CD4-positive, alpha-beta T cell treated with Interleukin-6 at 100 ng/mL for 8 hours (primary cell): ENCODE results near the gene TMCC2.

ENCODE experiments used
- DNase-seq: peaks from one replicate; pipeline ENCODE4 v3.0.0-alpha.2; 2020; ENCODE audit warnings: mixed read lengths, low spot score

Gene TMCC2

GRCh38 chr1:205260948-205261732, 33.4 kb downstream of the TMCC2 start:
- DNase-seq, result no peak

DNA sequence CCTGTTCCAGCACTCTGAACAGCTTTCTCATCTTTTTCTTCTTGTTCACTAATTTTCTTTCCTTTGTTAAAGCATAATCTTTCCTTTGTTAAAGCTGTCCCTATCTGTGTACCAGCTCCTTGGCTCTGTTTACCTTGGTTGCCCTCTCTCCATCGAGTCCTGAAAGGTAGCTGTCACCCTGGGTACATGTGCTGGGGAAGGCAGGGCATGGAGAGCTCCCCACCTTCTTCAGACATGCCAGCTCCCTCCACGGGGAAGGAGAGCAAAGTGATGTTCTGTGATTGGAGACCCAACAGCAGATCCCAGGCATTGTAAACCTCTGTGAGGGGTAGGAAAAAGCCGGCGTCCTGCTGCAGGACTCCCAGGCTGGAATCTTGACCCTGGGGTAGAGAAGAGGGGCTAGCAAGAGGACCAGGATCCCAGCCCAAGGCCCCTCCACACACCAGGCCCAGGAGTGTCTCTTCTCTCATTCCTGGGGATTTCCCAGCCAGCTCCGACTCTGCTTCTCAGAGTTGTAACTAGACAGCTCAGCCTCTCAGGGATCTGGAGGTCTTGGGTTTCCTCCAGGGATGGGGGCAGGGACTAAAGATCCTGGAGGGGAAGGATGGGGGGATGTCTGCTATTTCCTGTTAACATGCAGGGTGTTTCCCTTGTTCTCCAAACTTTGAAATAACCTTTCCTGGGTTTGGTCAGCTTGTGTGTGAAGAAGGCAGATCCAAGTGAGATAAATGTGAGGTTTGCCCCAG, 34.4 kb downstream of the TMCC2 start:
- DNase-seq, result no peak

DNA sequence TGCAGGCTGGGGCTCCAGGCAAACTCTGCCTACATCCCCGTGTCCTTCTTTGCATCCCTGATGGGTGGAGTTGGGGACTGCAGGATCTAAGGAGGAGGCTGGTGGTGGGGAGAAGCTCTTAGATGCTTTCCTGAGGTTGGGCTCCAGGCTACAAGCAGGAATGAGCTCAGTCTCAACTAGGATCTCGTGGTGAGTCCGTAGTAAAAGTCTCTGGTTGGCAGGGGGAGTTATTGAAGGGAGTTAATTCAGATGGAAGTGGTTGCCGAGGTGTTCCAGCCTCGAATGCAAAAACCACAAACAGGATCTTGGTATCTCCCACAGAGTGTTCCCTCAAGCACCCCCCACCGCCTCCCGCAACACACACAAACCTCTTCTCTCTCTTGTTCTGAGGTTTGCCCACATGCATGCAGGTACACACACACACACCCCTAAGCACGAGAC, 35.0 kb downstream of the TMCC2 start:
- no peak for DNase-seq

DNA sequence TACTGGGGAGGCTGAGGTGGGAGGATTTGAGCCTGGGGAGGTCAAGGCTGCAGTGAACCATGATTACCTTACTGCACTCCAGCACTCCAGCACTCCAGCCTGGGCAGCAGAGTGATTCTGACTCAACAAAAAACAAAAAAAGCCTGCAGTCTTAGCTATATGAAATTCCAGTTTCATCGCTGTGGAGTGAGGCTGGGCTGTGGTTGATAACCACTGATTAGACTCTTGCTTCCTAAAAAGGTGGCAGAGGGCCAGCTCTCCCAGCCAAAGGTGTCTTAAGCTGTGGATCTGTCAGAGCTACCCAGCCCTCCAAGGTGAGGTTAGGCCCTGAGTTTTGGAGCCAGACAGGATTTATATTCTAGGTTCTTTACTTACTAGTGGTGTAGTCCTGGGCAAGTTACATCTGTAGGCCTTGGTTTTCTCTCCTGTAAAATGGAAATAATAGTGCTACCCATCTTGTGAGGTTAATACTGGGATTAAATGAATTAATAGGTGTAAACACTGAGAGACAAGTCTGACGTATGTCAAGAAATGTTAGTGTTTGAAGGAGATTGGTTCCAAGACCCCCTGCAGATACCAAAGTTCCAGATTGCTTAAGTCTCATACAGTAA, 35.9 kb downstream of the TMCC2 start:
- DNase-seq, result no peak

- no peak for DNase-seq
Observed at GRCh38 chr1:205266611-205267305, 39.0 kb downstream of the TMCC2 start.

DNA sequence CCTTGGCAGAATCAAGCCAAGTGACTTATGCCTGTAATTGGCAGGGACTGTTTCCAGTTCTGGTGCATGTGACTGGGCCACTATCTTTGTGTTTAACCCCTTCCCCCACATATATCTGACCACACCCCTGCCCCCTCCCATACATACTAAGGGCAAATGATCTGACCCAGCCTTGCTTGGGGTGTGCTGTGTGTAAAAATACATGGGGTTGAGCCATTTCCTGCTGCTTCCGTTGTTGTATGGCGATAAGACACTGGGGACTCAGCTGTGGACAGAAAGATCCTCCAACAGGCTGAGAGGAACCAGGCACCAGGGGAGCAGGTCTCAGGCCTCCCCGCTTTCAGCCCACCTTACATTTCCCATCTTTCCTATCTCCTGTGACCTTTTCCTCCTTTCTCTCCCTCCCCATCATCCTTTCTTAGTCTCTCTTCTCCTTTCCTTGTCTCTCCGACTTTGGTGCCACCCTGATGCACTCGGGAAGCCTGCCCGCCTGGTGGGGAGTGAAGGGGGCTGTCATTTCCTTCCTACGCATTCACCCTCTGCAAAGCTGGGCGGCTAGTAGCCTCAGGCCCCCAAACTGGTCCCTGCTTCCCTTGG, 39.7 kb downstream of the TMCC2 start:
- DNase-seq, result no peak

DNA sequence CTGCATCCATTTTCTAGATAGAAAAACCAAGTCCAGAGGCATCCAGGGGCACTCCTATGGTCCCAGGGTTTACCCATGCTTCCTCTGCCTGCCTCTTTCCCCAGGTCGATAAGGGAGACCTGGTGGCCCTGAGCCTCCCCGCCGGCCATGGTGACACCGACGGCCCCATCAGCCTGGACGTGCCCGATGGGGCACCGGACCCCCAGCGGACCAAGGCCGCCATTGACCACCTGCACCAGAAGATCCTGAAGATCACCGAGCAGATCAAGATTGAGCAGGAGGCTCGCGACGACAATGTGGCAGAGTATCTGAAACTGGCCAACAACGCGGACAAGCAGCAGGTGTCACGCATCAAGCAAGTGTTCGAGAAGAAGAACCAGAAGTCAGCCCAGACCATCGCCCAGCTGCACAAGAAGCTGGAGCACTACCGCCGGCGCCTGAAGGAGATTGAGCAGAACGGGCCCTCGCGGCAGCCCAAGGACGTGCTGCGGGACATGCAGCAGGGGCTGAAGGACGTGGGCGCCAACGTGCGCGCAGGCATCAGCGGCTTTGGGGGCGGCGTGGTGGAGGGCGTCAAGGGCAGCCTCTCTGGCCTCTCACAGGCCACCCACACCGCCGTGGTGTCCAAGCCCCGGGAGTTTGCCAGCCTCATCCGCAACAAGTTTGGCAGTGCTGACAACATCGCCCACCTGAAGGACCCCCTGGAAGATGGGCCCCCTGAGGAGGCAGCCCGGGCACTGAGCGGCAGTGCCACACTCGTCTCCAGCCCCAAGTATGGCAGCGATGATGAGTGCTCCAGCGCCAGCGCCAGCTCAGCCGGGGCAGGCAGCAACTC, 41.3 kb downstream of the TMCC2 start:
- no peak for DNase-seq

DNA sequence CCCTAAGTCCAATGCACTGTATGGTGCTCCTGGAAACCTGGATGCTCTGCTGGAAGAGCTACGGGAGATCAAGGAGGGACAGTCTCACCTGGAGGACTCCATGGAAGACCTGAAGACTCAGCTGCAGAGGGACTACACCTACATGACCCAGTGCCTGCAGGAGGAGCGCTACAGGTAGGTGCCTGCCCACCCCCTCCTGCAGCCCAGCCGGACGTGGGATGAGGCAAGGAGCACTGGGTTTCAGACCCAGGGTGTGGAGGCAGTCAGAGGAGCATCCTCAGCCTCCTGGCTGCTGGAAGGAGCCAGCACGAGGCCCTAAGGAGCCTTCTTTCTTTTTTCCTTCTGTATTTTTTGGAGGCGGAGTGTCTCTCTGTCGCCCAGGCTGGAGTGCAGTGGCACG, 42.0 kb downstream of the TMCC2 start:
- DNase-seq, result no peak

DNA sequence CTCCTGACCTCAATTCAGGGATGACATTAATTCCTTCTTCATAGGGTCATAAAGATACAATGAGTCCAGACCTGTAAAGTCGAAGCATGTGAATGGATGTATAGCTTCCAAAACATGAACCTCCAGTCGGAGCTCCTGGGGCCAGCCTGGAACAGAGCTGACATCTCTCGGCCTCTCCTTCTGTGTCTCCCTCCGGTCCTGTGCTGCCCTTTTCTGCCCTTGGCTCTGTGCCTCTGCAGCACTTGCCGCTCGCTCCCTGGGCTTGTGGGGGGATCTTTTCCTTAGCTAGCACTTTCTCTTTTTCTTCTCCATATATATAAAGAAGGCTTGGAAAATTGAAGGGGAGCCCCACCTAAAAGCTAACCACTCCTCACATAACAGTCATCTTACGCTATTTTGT, 42.5 kb downstream of the TMCC2 start:
- no peak for DNase-seq

DNA sequence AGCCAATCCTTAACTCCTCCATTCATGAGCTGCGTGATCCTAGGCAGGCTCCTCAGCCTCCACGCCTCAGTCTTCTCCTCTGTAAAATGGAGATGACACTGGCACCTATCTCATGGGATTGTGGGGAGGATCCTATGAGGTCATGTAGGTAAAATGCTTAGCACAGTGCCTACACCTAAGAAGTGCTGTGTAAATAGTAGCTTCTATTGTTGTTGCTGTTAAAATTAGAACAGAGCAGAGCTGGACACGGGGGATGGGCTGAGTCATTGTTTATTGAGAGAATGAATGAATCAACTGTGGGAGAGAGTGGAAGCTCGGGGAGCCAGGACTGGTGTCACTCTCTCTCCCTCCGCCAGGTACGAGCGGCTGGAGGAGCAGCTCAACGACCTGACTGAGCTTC, 43.0 kb downstream of the TMCC2 start:
- no peak for DNase-seq

DNA sequence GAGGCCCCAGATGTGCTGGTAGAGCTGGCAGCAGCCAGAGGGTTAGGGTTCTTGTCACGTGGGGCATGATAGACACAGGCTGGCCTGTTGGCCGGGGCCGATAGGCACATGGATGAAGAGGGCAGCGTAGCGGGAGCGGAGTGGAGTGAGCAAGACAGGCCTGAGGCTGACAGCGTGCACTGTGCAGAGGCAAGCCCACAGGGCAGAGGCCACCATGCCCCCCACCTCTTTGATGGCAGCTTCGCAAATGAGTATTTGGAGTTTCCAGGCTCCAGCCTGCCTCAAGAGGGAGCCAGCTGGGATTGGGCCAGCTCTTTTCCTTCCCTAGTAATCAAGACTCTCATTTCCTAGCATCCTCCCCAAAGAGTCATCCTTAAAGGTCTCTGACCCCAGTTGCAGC, 43.5 kb downstream of the TMCC2 start:
- no peak for DNase-seq

GRCh38 chr1:205271745-205272144, 44.0 kb downstream of the TMCC2 start:
- no peak for DNase-seq

DNA sequence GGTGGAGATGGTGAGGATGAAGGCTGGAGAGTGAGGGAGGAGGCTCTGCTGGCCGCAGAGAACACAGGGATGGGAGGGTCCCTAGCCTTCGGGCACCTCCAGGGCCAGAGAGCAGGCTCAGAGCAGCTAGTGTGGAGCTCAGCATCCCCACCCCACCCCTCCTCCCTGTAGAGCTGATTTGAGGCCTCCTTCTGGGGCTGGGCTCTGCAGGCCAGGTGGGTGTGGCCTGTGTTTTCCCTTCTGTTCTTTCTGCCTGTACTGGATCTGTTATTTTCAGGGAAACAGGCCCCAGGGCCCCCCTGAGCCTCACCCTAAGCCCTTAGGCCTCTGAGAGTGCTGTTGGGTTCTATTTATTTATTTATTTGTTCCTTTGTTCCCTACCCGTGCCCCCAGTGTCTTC, 44.8 kb downstream of the TMCC2 start:
- no peak for DNase-seq

GRCh38 chr1:205273551-205273982, 45.8 kb downstream of the TMCC2 start:
- peak; percentile 85 for DNase-seq

- DNase-seq, result no peak
Observed at GRCh38 chr1:205274041-205274691, 46.4 kb downstream of the TMCC2 start.

- DNase-seq, result peak; percentile 75
Observed at GRCh38 chr1:205275133-205275532, 47.4 kb downstream of the TMCC2 start.

- DNase-seq, result no peak
Observed at GRCh38 chr1:205275916-205276688, 48.4 kb downstream of the TMCC2 start.

- no peak for DNase-seq
Observed at GRCh38 chr1:205276689-205277065, 48.9 kb downstream of the TMCC2 start.

GRCh38 chr1:205279986-205280385, 52.2 kb downstream of the TMCC2 start:
- DNase-seq, result no peak
